Measurements from ENCODE around the gene PHF1.

GRCh38 chr6:33413241-33414120 is 2.7 kb downstream of the PHF1 start:
- TF ChIP-seq CTCF (IDR thresholded peaks at IDR 0.05; ENCODE audit: low read depth, low read length, poor library complexity, severe bottlenecking) (no peak), EZH2phosphoT487 (IDR thresholded peaks at IDR 0.05; ENCODE audit: borderline replicate concordance, low read length) (no peak)
